Activated naive CD4-positive, alpha-beta T cell treated with anti-CD3 and anti-CD28 coated beads, Interleukin-2, amount 10 ng/mL, durations not matched to agents 7 days and 5 days (primary cell): ENCODE data around the gene RHBDL3.

Experiments used
- CTCF ChIA-PET: fragments of 350-600 bp; sonication (Branson Sonifier 250); formaldehyde crosslinking; loops from one replicate; lab custom pipeline; 2021; ENCODE audit warnings: antibody characterized with exemption; lab: Charles Lee
- DNase-seq: peaks from one replicate; pipeline ENCODE4 v3.0.0-alpha.2; 2020
- H3K27ac Mint-ChIP-seq: one replicate; pipeline ENCODE4 v1.8.0; 2021; ENCODE audit warnings: mild to moderate bottlenecking, moderate library complexity, mixed read lengths
- H3K27me3 Mint-ChIP-seq: one replicate; pipeline ENCODE4 v1.8.0; 2021; ENCODE audit warnings: mild to moderate bottlenecking, mixed read lengths
- H3K36me3 Mint-ChIP-seq: one replicate; pipeline ENCODE4 v1.8.0; 2021; ENCODE audit warnings: mixed read lengths
- H3K4me1 Mint-ChIP-seq: one replicate; pipeline ENCODE4 v1.8.0; 2021; ENCODE audit warnings: mixed read lengths
- H3K4me3 Mint-ChIP-seq: one replicate; pipeline ENCODE4 v1.8.0; 2021; ENCODE audit warnings: mild to moderate bottlenecking, moderate library complexity, mixed read lengths
- H3K9me3 Mint-ChIP-seq: one replicate; pipeline ENCODE4 v1.8.0; 2021; ENCODE audit warnings: mixed read lengths

Gene RHBDL3

GRCh38 chr17:32331243-32332040, 65.8 kb downstream of the RHBDL3 start:
- CTCF ChIA-PET, result interaction anchor here (1.8 to 3.7 kb wide), 2 partner anchors 9 to 12 kb away, joined by 7 to 18 read pairs; no protein-coding TSS in a partner anchor
- Mint-ChIP-seq H3K27ac (peak overlapping the region; percentile 89), H3K4me3 (peak overlapping the region; percentile 41), H3K9me3 (no peaks in the 10 kb centered on the region), H3K27me3 (no peaks in the 10 kb centered on the region), H3K4me1 (peaks cover 77% of the 10 kb centered on the region), H3K36me3 (peaks cover 43% of the 10 kb centered on the region)
- DNase-seq, result no peak

- Mint-ChIP-seq H3K27ac (peak overlapping the region; percentile 55), H3K36me3 (peaks cover 51% of the 10 kb centered on the region)
- CTCF ChIA-PET, result interaction anchor here (1.2 kb wide), 1 partner anchor 13 kb away, joined by 4 read pairs; no protein-coding TSS in a partner anchor
Observed at GRCh38 chr17:32333187-32333586, 67.6 kb downstream of the RHBDL3 start.

GRCh38 chr17:32335046-32335445, 69.4 kb downstream of the RHBDL3 start:
- H3K27me3 Mint-ChIP-seq, result no peaks in the 10 kb centered on the region
- CTCF ChIA-PET, result interaction anchor here (0.7 to 1.5 kb wide), 2 partner anchors 15 to 448 kb away, joined by 3 to 6 read pairs; no protein-coding TSS in a partner anchor
- peaks cover 57% of the 10 kb centered on the region for H3K36me3 Mint-ChIP-seq
- no peak overlapping the region for H3K4me3 Mint-ChIP-seq
- no peaks in the 10 kb centered on the region for H3K9me3 Mint-ChIP-seq
- no peak for DNase-seq
- H3K4me1 Mint-ChIP-seq, result peaks cover 55% of the 10 kb centered on the region
- no peak overlapping the region for H3K27ac Mint-ChIP-seq

More at GRCh38 chr17:32333187-32333586, 67.6 kb downstream of the RHBDL3 start:
- Mint-ChIP-seq H3K4me1 (peaks cover 65% of the 10 kb centered on the region), H3K27me3 (no peaks in the 10 kb centered on the region), H3K9me3 (no peaks in the 10 kb centered on the region), H3K4me3 (no peak overlapping the region)
- DNase-seq, result no peak

GRCh38 chr17:32335687-32336086, 70.1 kb downstream of the RHBDL3 start:
- DNase-seq, result no peak
- Mint-ChIP-seq H3K9me3 (no peaks in the 10 kb centered on the region), H3K27me3 (no peaks in the 10 kb centered on the region), H3K36me3 (peaks cover 53% of the 10 kb centered on the region), H3K4me1 (peaks cover 51% of the 10 kb centered on the region), H3K4me3 (no peak overlapping the region), H3K27ac (no peak overlapping the region)
- CTCF ChIA-PET, result no interaction called here

GRCh38 chr17:32341141-32341856, 75.7 kb downstream of the RHBDL3 start:
- H3K36me3 Mint-ChIP-seq, result peaks cover 19% of the 10 kb centered on the region
- H3K27me3 Mint-ChIP-seq, result no peaks in the 10 kb centered on the region
- peaks cover 41% of the 10 kb centered on the region for H3K4me1 Mint-ChIP-seq
- H3K27ac Mint-ChIP-seq, result peak overlapping the region; percentile 96
- H3K4me3 Mint-ChIP-seq, result peak overlapping the region; percentile 95
- DNase-seq, result peak; percentile 76
- CTCF ChIA-PET, result interaction anchor here (0.7 to 2.0 kb wide), 2 partner anchors 9 to 11 kb away, joined by 3 to 7 read pairs; no protein-coding TSS in a partner anchor
- no peaks in the 10 kb centered on the region for H3K9me3 Mint-ChIP-seq

GRCh38 chr17:32341857-32342602, 76.4 kb downstream of the RHBDL3 start, which contains the start of gene C17orf75:
C17orf75 (minus strand) TSS chr17:32342173; CDS start chr17:32342139, 34 bp downstream.
- Mint-ChIP-seq H3K4me3 (peak within 1 kb of the TSS; percentile 95), H3K27me3 (no peaks in the 10 kb centered on the region), H3K4me1 (peaks cover 41% of the 10 kb centered on the region), H3K36me3 (peaks cover 17% of the 10 kb centered on the region), H3K27ac (peak within 1 kb of the TSS; percentile 96), H3K9me3 (no peaks in the 10 kb centered on the region)
- CTCF ChIA-PET, result interaction anchor here (2.0 kb wide), 1 partner anchor 11 kb away, joined by 7 read pairs; no protein-coding TSS in a partner anchor
- peak; percentile 84 for DNase-seq

- peaks cover 40% of the 10 kb centered on the region for H3K4me1 Mint-ChIP-seq
- H3K36me3 Mint-ChIP-seq, result peaks cover 14% of the 10 kb centered on the region
- H3K27ac Mint-ChIP-seq, result peak overlapping the region; percentile 96
- DNase-seq, result no peak
- no peaks in the 10 kb centered on the region for H3K9me3 Mint-ChIP-seq
- CTCF ChIA-PET, result no interaction called here
- H3K4me3 Mint-ChIP-seq, result peak overlapping the region; percentile 95
- H3K27me3 Mint-ChIP-seq, result no peaks in the 10 kb centered on the region
Observed at GRCh38 chr17:32342603-32343325, 77.1 kb downstream of the RHBDL3 start.

GRCh38 chr17:32345951-32346600, 80.4 kb downstream of the RHBDL3 start:
- Mint-ChIP-seq H3K27me3 (no peaks in the 10 kb centered on the region), H3K27ac (no peak overlapping the region), H3K4me3 (no peak overlapping the region), H3K9me3 (no peaks in the 10 kb centered on the region), H3K36me3 (peaks cover 14% of the 10 kb centered on the region), H3K4me1 (peaks cover 38% of the 10 kb centered on the region)
- DNase-seq, result no peak
- CTCF ChIA-PET, result interaction anchor here (0.6 kb wide), 2 partner anchors 13 to 117 kb away, joined by 4 read pairs; no protein-coding TSS in a partner anchor

- Mint-ChIP-seq H3K27ac (peak overlapping the region; percentile 100), H3K4me3 (peak overlapping the region; percentile 94)
Observed at GRCh38 chr17:32348483-32348800, 82.8 kb downstream of the RHBDL3 start.

GRCh38 chr17:32349503-32349853, 83.8 kb downstream of the RHBDL3 start:
- H3K4me1 Mint-ChIP-seq, result peaks cover 41% of the 10 kb centered on the region
- CTCF ChIA-PET, result no interaction called here
- no peaks in the 10 kb centered on the region for H3K9me3 Mint-ChIP-seq
- peaks cover 35% of the 10 kb centered on the region for H3K36me3 Mint-ChIP-seq
- peak overlapping the region; percentile 94 for H3K4me3 Mint-ChIP-seq
- H3K27me3 Mint-ChIP-seq, result no peaks in the 10 kb centered on the region
- peak overlapping the region; percentile 100 for H3K27ac Mint-ChIP-seq
- peak; percentile 30 for DNase-seq

More at GRCh38 chr17:32348483-32348800, 82.8 kb downstream of the RHBDL3 start:
- Mint-ChIP-seq H3K36me3 (peaks cover 28% of the 10 kb centered on the region), H3K27me3 (no peaks in the 10 kb centered on the region), H3K9me3 (no peaks in the 10 kb centered on the region), H3K4me1 (peaks cover 37% of the 10 kb centered on the region)
- DNase-seq, result no peak
- CTCF ChIA-PET, result no interaction called here

- CTCF ChIA-PET, result interaction anchor here (0.8 to 1.2 kb wide), 2 partner anchors 9 to 11 kb away, joined by 3 to 6 read pairs; no protein-coding TSS in a partner anchor
Observed at GRCh38 chr17:32349854-32350665, 84.4 kb downstream of the RHBDL3 start, which contains the start of gene ZNF207. ZNF207 (plus strand) TSS chr17:32350157; CDS start chr17:32350286, 129 bp downstream.

More at GRCh38 chr17:32349854-32350665, 84.4 kb downstream of the RHBDL3 start, which contains the start of gene ZNF207:
- Mint-ChIP-seq H3K9me3 (no peaks in the 10 kb centered on the region), H3K27ac (peak within 1 kb of the TSS; percentile 100), H3K4me3 (peak within 1 kb of the TSS; percentile 94), H3K4me1 (peaks cover 46% of the 10 kb centered on the region), H3K27me3 (no peaks in the 10 kb centered on the region), H3K36me3 (peaks cover 41% of the 10 kb centered on the region)
- DNase-seq, result peak; percentile 97
